Breast epithelium (tissue), 4 donors: ENCODE results near the gene ZC3H4. TPM values are rescaled to one million over a fixed set of nuclear protein-coding genes. Genes with fewer than 3 reads are reported as not detected.
A peak's percentile ranks its signal among the peaks of the same experiment; 100 is the strongest.

Source experiments
- DNase-seq, 2 donors: peaks; one replicate each; pipeline ENCODE4 v3.0.0-alpha.2; 2019; ENCODE audit warnings: low spot score in 2 of 2
- H3K27ac ChIP-seq, 2 donors: fragments of 200-600 bp; sonication (generic) in 1 of 2; one replicate each; pipeline ENCODE4 v1.5.1; 2016 to 2019; ENCODE audit warnings: mild to moderate bottlenecking in 1 of 2
- H3K27me3 ChIP-seq, 2 donors: fragments of 200-600 bp; sonication (generic) in 1 of 2; one replicate each; pipeline versions ENCODE4 v1.5.1 to v1.6.0; 2017 to 2019; ENCODE audit warnings: control low read depth in 1 of 2, mild to moderate bottlenecking in 1 of 2
- H3K36me3 ChIP-seq: fragments of 200-600 bp; one replicate; pipeline ENCODE4 v1.5.1; 2019
- H3K4me1 ChIP-seq, 2 donors: fragments of 200-600 bp; sonication (generic); one replicate each; pipeline ENCODE4 v1.5.1; 2016 to 2019; ENCODE audit warnings: control low read depth in 1 of 2
- H3K4me3 ChIP-seq, 3 donors: fragments of 200-600 bp; sonication (generic); 1 replicate in 2 of 3; 2 replicates in 1 of 3; pipeline ENCODE4 v1.5.1; 2016 to 2019; ENCODE audit warnings: mild to moderate bottlenecking in 3 of 3, moderate library complexity in 2 of 3
- H3K9me3 ChIP-seq, 2 donors: fragments of 200-600 bp; sonication (generic) in 1 of 2; one replicate each; pipeline ENCODE4 v1.5.1; 2016 to 2019; ENCODE audit warnings: control low read depth in 1 of 2
- POLR2A ChIP-seq: fragments of 450-650 bp; IDR thresholded peaks from one replicate; pipeline ENCODE4 v1.6.1; 2016; ENCODE audit warnings: antibody characterized with exemption, mild to moderate bottlenecking, moderate library complexity
- POLR2AphosphoS5 ChIP-seq, 3 donors: sonication (generic); formaldehyde crosslinking; IDR thresholded peaks; one replicate each; pipeline ENCODE4 v1.6.1; 2017; ENCODE audit warnings: antibody characterized with exemption in 3 of 3
- intact Hi-C: fragments of 100-400 bp; cut with DNase I; formaldehyde crosslinking; loops from one replicate; pipeline ENCODE4 v1.15.1; 2023; ENCODE audit warnings: low total_unique reads
- total RNA-seq, 3 donors: library from RNA; depleted of rRNA; stranded (reverse); fragments of >200 nt; gene quantifications; one replicate each; pipeline ENCODE4 v1.1.0, GENCODE V29; 2016
- TF ChIP-seq, protein P1 (sequence below), 3 donors: fragments of 450-650 bp; IDR thresholded peaks; one replicate each; pipeline ENCODE4 v1.5.1; 2016 to 2017; ENCODE audit warnings: antibody characterized with exemption in 3 of 3, mild to moderate bottlenecking in 3 of 3, moderate library complexity in 3 of 3

ZC3H4 gene
- 10 to 100 TPM; 17.7 to 23.4 (median 19.5) TPM for total RNA-seq

- H3K36me3 ChIP-seq = no peaks in the 10 kb centered on the region
- intact Hi-C loops = loop anchor here (5.0 kb wide), 1 partner anchor 1251 kb away; the partner anchor contains the start of genes FOXA3 and SYMPK
- peak within 1 kb of the TSS; percentile 97 to 98 (median 97) for H3K4me3 ChIP-seq
- H3K9me3 ChIP-seq = no peaks in the 10 kb centered on the region
- TF ChIP-seq POLR2A (peak; percentile 88), POLR2AphosphoS5 (IDR thresholded peaks at IDR 0.05) (peak; percentile 88 to 97 (median 95))
- TF ChIP-seq, protein P1, sequence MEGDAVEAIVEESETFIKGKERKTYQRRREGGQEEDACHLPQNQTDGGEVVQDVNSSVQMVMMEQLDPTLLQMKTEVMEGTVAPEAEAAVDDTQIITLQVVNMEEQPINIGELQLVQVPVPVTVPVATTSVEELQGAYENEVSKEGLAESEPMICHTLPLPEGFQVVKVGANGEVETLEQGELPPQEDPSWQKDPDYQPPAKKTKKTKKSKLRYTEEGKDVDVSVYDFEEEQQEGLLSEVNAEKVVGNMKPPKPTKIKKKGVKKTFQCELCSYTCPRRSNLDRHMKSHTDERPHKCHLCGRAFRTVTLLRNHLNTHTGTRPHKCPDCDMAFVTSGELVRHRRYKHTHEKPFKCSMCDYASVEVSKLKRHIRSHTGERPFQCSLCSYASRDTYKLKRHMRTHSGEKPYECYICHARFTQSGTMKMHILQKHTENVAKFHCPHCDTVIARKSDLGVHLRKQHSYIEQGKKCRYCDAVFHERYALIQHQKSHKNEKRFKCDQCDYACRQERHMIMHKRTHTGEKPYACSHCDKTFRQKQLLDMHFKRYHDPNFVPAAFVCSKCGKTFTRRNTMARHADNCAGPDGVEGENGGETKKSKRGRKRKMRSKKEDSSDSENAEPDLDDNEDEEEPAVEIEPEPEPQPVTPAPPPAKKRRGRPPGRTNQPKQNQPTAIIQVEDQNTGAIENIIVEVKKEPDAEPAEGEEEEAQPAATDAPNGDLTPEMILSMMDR (IDR thresholded peaks at IDR 0.05) = peak in 1 of 3 donors; percentile 7
- no peaks in the 10 kb centered on the region for H3K4me1 ChIP-seq
- peak within 1 kb of the TSS; percentile 100 for H3K27ac ChIP-seq
- DNase-seq = peak; percentile 99 to 100
- H3K27me3 ChIP-seq = no peaks in the 10 kb centered on the region
These were observed at the start of gene ZC3H4 for GRCh38 chr19:47112997-47113849. ZC3H4 (minus strand) TSS chr19:47113776; CDS start chr19:47112584, 1,192 bp downstream.

- intact Hi-C loops = no loop called here
- TF ChIP-seq POLR2AphosphoS5 (IDR thresholded peaks at IDR 0.05) (no peak), POLR2A (no peak)
- TF ChIP-seq, protein P1 (IDR thresholded peaks at IDR 0.05) = no peak
- Histone ChIP-seq H3K27me3 (no peaks in the 10 kb centered on the region), H3K4me3 (no peak overlapping the region), H3K9me3 (no peaks in the 10 kb centered on the region), H3K27ac (no peak overlapping the region), H3K4me1 (peaks cover 11 to 21% of the 10 kb centered on the region in 2 donors), H3K36me3 (no peaks in the 10 kb centered on the region)
- DNase-seq = no peak
These were observed 48.4 kb upstream of the ZC3H4 start for GRCh38 chr19:47161876-47162489.

DNA sequence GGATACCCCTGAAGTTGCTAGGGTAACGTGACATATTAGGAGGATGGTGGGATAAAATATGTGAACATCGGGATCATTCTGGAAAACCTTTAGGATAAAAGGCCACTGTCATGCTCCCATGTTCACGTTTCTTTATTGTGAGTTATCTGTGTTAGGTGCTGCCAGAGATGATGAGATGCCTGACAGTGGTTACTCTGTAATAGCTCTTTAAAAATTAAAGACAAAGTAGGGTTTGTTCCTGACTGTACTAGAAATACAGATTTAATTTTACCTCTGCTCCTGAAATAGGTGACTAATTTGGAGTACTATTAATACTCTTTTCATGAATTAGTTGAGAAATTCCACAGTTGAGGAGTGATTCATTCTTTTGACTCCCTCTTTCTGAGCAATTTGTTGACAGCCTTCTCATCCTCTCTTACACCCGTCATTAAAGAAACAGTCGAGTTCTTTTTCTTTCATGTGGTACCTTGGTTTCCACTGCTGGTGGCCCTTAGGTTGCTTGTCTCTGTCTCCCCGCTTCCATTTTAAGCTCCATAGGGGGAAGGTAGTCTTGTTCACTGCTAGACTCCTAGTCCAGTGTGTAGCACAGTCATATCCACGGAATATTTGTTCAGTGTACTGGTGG, 45.4 kb upstream of the ZC3H4 start:
- no peak for DNase-seq
- TF ChIP-seq, protein P1 (IDR thresholded peaks at IDR 0.05) = no peak
- TF ChIP-seq POLR2A (no peak), POLR2AphosphoS5 (IDR thresholded peaks at IDR 0.05) (no peak)
- Histone ChIP-seq H3K36me3 (no peaks in the 10 kb centered on the region), H3K4me3 (peak overlapping the region in 1 of 3 donors; percentile 47), H3K9me3 (no peaks in the 10 kb centered on the region), H3K4me1 (peaks cover 11 to 21% of the 10 kb centered on the region in 2 donors), H3K27ac (peak overlapping the region; percentile 89 to 93), H3K27me3 (no peaks in the 10 kb centered on the region)
- intact Hi-C loops = no loop called here

- no peaks in the 10 kb centered on the region for H3K9me3 ChIP-seq
- peak overlapping the region; percentile 89 to 93 for H3K27ac ChIP-seq
- TF ChIP-seq POLR2A (no peak), POLR2AphosphoS5 (IDR thresholded peaks at IDR 0.05) (no peak)
- TF ChIP-seq, protein P1 (IDR thresholded peaks at IDR 0.05) = no peak
- intact Hi-C loops = no loop called here
- H3K27me3 ChIP-seq = no peaks in the 10 kb centered on the region
- no peaks in the 10 kb centered on the region for H3K36me3 ChIP-seq
- H3K4me1 ChIP-seq = peaks cover 11 to 21% of the 10 kb centered on the region in 2 donors
- peak overlapping the region in 2 of 3 donors; percentile 7 to 47 for H3K4me3 ChIP-seq
- DNase-seq = peak in 1 of 2 donors; percentile 19
These were observed 44.8 kb upstream of the ZC3H4 start for GRCh38 chr19:47158367-47158791.
